Endothelial cell of umbilical vein (primary cell): Measurements from ENCODE around the gene ATP8A2. TPM values are rescaled to one million over a fixed set of nuclear protein-coding genes. Genes with fewer than 3 reads are reported as not detected.

Experiments used
- BruUV-seq: library from RNA; stranded (reverse); fragments of 400-500 nt; replicated peaks from 2 replicates; lab custom pipeline; 2021; lab: Mats Ljungman, UMichigan
- CTCF ChIA-PET: fragments of 300-600, 350-600 bp; sonication (Branson Sonifier 250); formaldehyde crosslinking; loops from one replicate; lab custom pipeline; 2021; ENCODE audit warnings: antibody characterized with exemption, inconsistent platforms; lab: Charles Lee
- POLR2A ChIA-PET: fragments of 300-600, 350-600 bp; sonication (Branson Sonifier 250); formaldehyde crosslinking; loops from one replicate; lab custom pipeline; 2021; ENCODE audit warnings: antibody characterized with exemption, inconsistent platforms; lab: Charles Lee
- DNase-seq: peaks from one replicate; pipeline ENCODE4 v3.0.0-alpha.2; 2011; ENCODE audit warnings: low read depth, low spot score
- FAIRE-seq: peaks from 2 replicates; lab custom pipeline; 2011; peaks lifted over from hg19 to GRCh38; lab: Jason Lieb, UNC
- H2AFZ ChIP-seq: 2 replicates; pipeline ENCODE4 v1.6.0; 2012; ENCODE audit warnings: low read depth, low read length, control low read depth, inconsistent platforms
- H3K27ac ChIP-seq: 2 replicates; pipeline ENCODE4 v1.5.1; 2011; ENCODE audit warnings: low read depth, mild to moderate bottlenecking, control low read depth, low read length, moderate library complexity; ENCODE audit not compliant: insufficient read depth
- H3K27me3 ChIP-seq, 2 experiments: 2 replicates each; pipeline versions ENCODE4 v1.6.0 to v1.6.1; 2011; ENCODE audit warnings: low read length in 2 of 2, mixed read lengths in 1 of 2; ENCODE audit not compliant: control insufficient read depth in 2 of 2, insufficient read depth in 2 of 2
- H3K36me3 ChIP-seq, 2 experiments: 2 replicates in 1 of 2; 3 replicates in 1 of 2; pipeline ENCODE4 v1.5.1; 2011; ENCODE audit warnings: low read length in 2 of 2, mild to moderate bottlenecking in 1 of 2, moderate library complexity in 1 of 2; ENCODE audit not compliant: control insufficient read depth in 2 of 2, insufficient read depth in 2 of 2; ENCODE audit errors: extremely low read depth in 1 of 2
- H3K4me1 ChIP-seq: 3 replicates; pipeline ENCODE4 v1.5.1; 2011; ENCODE audit warnings: mild to moderate bottlenecking, low read length; ENCODE audit not compliant: control insufficient read depth, insufficient read depth; ENCODE audit errors: extremely low read depth
- H3K4me2 ChIP-seq: 2 replicates; pipeline ENCODE4 v1.6.1; 2011; ENCODE audit warnings: low read length, control low read depth, mixed read lengths; ENCODE audit not compliant: insufficient read depth
- H3K4me3 ChIP-seq, 3 experiments: fragments of 200-600 bp in 1 of 3; sonication (generic), shearing (Covaris generic) in 1 of 3; replicated peaks in 1 of 3; 2 replicates each; pipeline ENCODE4 v1.5.1; 2011 to 2016; ENCODE audit warnings: control low read depth in 3 of 3, low read length in 3 of 3, mild to moderate bottlenecking in 2 of 3, inconsistent platforms in 1 of 3, low read depth in 1 of 3, moderate library complexity in 1 of 3; ENCODE audit not compliant: insufficient read depth in 1 of 3
- H3K79me2 ChIP-seq: 2 replicates; pipeline ENCODE4 v1.6.0; 2012; ENCODE audit warnings: low read length, inconsistent platforms; ENCODE audit not compliant: control insufficient read depth, insufficient read depth
- H3K9ac ChIP-seq: replicated peaks from 2 replicates; pipeline ENCODE3; 2011; ENCODE audit warnings: low read length, control low read depth; ENCODE audit not compliant: insufficient read depth; ENCODE audit errors: extremely low read depth
- H3K9me1 ChIP-seq: replicated peaks from 3 replicates; pipeline ENCODE4 v1.6.0; 2011; ENCODE audit warnings: mild to moderate bottlenecking, low read length; ENCODE audit not compliant: control insufficient read depth, insufficient read depth; ENCODE audit errors: extremely low read depth
- H3K9me3 ChIP-seq: replicated peaks from 2 replicates; pipeline ENCODE4 v1.5.1; 2012; ENCODE audit warnings: low read length, inconsistent platforms; ENCODE audit not compliant: control insufficient read depth, insufficient read depth
- H4K20me1 ChIP-seq: replicated peaks from 2 replicates; pipeline ENCODE3; 2011; ENCODE audit warnings: mild to moderate bottlenecking, low read length; ENCODE audit not compliant: control insufficient read depth, insufficient read depth; ENCODE audit errors: extremely low read depth
- EZH2 ChIP-seq: IDR thresholded peaks from 2 replicates; pipeline ENCODE4 v1.6.1; 2012; ENCODE audit warnings: borderline replicate concordance, low read depth, mild to moderate bottlenecking, moderate library complexity, low read length, inconsistent platforms; ENCODE audit not compliant: severe bottlenecking
- FOS ChIP-seq: IDR thresholded peaks from 2 replicates; pipeline ENCODE4 v1.6.1; 2011; ENCODE audit warnings: mild to moderate bottlenecking, low read length, moderate library complexity, borderline replicate concordance; ENCODE audit not compliant: insufficient read depth
- GATA2 ChIP-seq: IDR thresholded peaks from 2 replicates; pipeline ENCODE4 v1.7.0; 2011; ENCODE audit warnings: low read depth, mild to moderate bottlenecking, moderate library complexity, mixed read lengths, low read length; ENCODE audit not compliant: insufficient read length, insufficient read depth
- JUN ChIP-seq: IDR thresholded peaks from 2 replicates; pipeline ENCODE4 v1.6.1; 2011; ENCODE audit warnings: borderline replicate concordance, low read depth; ENCODE audit not compliant: insufficient read length, insufficient read depth
- MYC ChIP-seq: IDR thresholded peaks from one replicate; pipeline ENCODE4 v1.6.1; 2011; ENCODE audit warnings: mild to moderate bottlenecking, low read depth, low read length
- POLR2A ChIP-seq: IDR thresholded peaks from 2 replicates; pipeline ENCODE4 v1.6.1; 2012; ENCODE audit warnings: low read depth, mild to moderate bottlenecking, control low read depth, low read length
- POLR2AphosphoS5 ChIP-seq: IDR thresholded peaks from 2 replicates; pipeline ENCODE4 v1.6.1; 2012; ENCODE audit warnings: low read depth, mild to moderate bottlenecking, control low read depth, low read length, moderate library complexity; ENCODE audit not compliant: insufficient read depth
- dilution Hi-C: fragments of 300-500 bp; cut with MboI; formaldehyde crosslinking; loops from one replicate; pipeline ENCODE4 v1.15.0; 2019; ENCODE audit warnings: low sequenced_read_pairs; ENCODE audit not compliant: extremely low pct_ligation_motif_present
- intact Hi-C: fragments of 100-400 bp; cut with micrococcal nuclease; formaldehyde crosslinking; loops from one replicate; pipeline ENCODE4 v1.10.0; 2022
- polyA plus RNA-seq, 4 experiments: library from polyadenylated mRNA; depleted of rRNA in 3 of 4; stranded (reverse) in 3 of 4; unstranded in 1 of 4; fragments of >200 nt; gene quantifications; 2 replicates each; pipeline versions ENCODE4 v1.2.1 to v1.2.3, GENCODE V29; 2011 to 2012; ENCODE audit warnings: missing spikeins in 1 of 4
- total RNA-seq: library from RNA; stranded (reverse); gene quantifications from 2 replicates; pipeline ENCODE4 v1.2.3, GENCODE V29; 2021
- TF ChIP-seq, protein P1 (sequence below), 2 donors: IDR thresholded peaks; 1 replicate in 1 of 2; 2 replicates in 1 of 2; pipeline ENCODE4 v1.5.1; 2011; ENCODE audit warnings: low read length in 2 of 2, mild to moderate bottlenecking in 2 of 2, moderate library complexity in 2 of 2, control low read depth in 1 of 2, inconsistent platforms in 1 of 2, low read depth in 1 of 2; ENCODE audit not compliant: insufficient read depth in 1 of 2; ENCODE audit errors: extremely low read depth in 1 of 2
- TF ChIP-seq, protein P2 (sequence below): IDR thresholded peaks from 2 replicates; pipeline ENCODE4 v1.6.1; 2011; ENCODE audit not compliant: insufficient read depth, insufficient read length

ATP8A2 gene
- total and polyA plus RNA-seq, 2 donors (not counting 3 experiments of a cell fraction or from before 2014, with no cell fraction given), result 0.11 to 0.49 TPM

DNA sequence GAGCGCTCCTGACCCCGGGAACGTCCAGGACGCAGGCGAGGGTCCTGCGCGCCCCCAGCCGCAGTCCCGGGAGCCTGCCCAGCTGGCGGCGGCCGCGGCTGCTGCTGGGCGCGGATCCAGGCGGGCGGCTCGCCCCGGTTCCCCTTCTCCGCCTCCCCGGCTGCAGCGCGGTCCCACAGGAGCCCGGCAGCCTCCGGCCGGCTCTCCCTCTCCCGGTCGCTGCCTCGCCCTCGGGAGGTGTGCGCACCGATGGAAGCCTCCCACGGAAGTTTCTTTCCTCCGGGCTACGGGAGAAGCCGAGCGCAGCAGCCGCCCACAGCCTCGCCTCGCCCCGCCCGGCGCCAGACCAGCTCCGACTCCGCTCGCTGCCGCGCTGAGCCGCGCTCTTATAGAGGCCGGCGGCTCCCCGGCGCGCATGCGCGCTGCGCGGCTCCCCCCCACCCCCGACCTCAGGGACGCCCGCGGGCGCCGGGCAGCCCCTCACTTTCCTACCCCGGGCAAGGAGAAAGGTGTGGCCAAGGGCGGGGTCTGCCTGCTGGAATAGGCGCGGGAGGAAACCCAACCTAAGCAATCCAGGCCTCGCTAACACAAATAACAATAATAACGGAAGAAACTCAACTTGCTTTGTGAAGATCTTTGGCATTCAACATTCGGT is 680.0 kb downstream of the ATP8A2 start, which contains the start of gene SHISA2:
SHISA2 (minus strand) TSS at position 360 of the 655 bp plus-strand sequence. CDS start 1,041 bp downstream, outside the sequence.
- peak; percentile 79 for TF ChIP-seq POLR2AphosphoS5
- no peak for TF ChIP-seq MYC
- no peak for TF ChIP-seq FOS
- no peak for TF ChIP-seq EZH2
- TF ChIP-seq JUN, result no peak
- TF ChIP-seq, protein P1, sequence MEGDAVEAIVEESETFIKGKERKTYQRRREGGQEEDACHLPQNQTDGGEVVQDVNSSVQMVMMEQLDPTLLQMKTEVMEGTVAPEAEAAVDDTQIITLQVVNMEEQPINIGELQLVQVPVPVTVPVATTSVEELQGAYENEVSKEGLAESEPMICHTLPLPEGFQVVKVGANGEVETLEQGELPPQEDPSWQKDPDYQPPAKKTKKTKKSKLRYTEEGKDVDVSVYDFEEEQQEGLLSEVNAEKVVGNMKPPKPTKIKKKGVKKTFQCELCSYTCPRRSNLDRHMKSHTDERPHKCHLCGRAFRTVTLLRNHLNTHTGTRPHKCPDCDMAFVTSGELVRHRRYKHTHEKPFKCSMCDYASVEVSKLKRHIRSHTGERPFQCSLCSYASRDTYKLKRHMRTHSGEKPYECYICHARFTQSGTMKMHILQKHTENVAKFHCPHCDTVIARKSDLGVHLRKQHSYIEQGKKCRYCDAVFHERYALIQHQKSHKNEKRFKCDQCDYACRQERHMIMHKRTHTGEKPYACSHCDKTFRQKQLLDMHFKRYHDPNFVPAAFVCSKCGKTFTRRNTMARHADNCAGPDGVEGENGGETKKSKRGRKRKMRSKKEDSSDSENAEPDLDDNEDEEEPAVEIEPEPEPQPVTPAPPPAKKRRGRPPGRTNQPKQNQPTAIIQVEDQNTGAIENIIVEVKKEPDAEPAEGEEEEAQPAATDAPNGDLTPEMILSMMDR (IDR thresholded peaks at IDR 0.05; ENCODE audit: extremely low read depth in 1 of 2, insufficient read depth in 1 of 2, low read depth in 1 of 2, low read length in 2 of 2), result no peak
- TF ChIP-seq GATA2, result no peak
- TF ChIP-seq, protein P2, sequence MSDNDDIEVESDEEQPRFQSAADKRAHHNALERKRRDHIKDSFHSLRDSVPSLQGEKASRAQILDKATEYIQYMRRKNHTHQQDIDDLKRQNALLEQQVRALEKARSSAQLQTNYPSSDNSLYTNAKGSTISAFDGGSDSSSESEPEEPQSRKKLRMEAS, result no peak
- peak; percentile 92 for TF ChIP-seq POLR2A
- Histone ChIP-seq H3K9me1 (no peaks in the 10 kb centered on the region), H3K4me1 (peaks cover 19% of the 10 kb centered on the region), H3K36me3 (no peaks in the 10 kb centered on the region), H3K27me3 (peaks cover 10% of the 10 kb centered on the region in 2 experiments), H3K27ac (no peak within 1 kb of the TSS), H2AFZ (peak within 1 kb of the TSS; percentile 92), H3K4me2 (peak within 1 kb of the TSS; percentile 75), H3K79me2 (peaks cover 36% of the 10 kb centered on the region), H4K20me1 (peaks cover 3% of the 10 kb centered on the region), H3K4me3 (peak within 1 kb of the TSS; percentile 42 to 89 (median 50)), H3K9ac (peak within 1 kb of the TSS; percentile 33), H3K9me3 (no peaks in the 10 kb centered on the region)
- intact Hi-C loops (loop anchor here (1.0 kb wide), 3 partner anchors 36 to 74 kb away; no protein-coding TSS in a partner anchor), dilution Hi-C loops (no loop called here)
- CTCF ChIA-PET, result interaction anchor here (0.8 to 2.4 kb wide), 9 partner anchors 10 to 647 kb away, joined by 3 to 8 read pairs (median 4); no protein-coding TSS in a partner anchor
- no TSS peak for BruUV-seq
- POLR2A ChIA-PET, result interaction anchor here (0.7 to 1.0 kb wide), 3 partner anchors 9 to 75 kb away, joined by 3 to 5 read pairs (median 4); no protein-coding TSS in a partner anchor
- peak; percentile 69 for DNase-seq
- peak; percentile 48 for FAIRE-seq
